GM12874 (cell line): ENCODE measurements around the gene TTLL4.

Experiments used
- CTCF ChIP-seq: IDR thresholded peaks from 2 replicates; pipeline ENCODE4 v1.5.1; 2011; ENCODE audit warnings: low read depth, mild to moderate bottlenecking, control low read depth, low read length, moderate library complexity; ENCODE audit not compliant: insufficient read depth

Gene TTLL4

GRCh38 chr2:218781691-218782527 is 71.3 kb downstream of the TTLL4 start, which contains the start of gene CYP27A1:
CYP27A1 (plus strand) TSS chr2:218782147; CDS start chr2:218782183, 36 bp downstream.
- TF ChIP-seq CTCF = no peak

- TF ChIP-seq CTCF = no peak
Measured at GRCh38 chr2:218782528-218782844, 71.9 kb downstream of the TTLL4 start.

GRCh38 chr2:218783688-218784087 is 73.1 kb downstream of the TTLL4 start:
- TF ChIP-seq CTCF = no peak

GRCh38 chr2:218785103-218785502 is 74.5 kb downstream of the TTLL4 start:
- no peak for TF ChIP-seq CTCF

- no peak for TF ChIP-seq CTCF
Measured at GRCh38 chr2:218786133-218786532, 75.5 kb downstream of the TTLL4 start.

GRCh38 chr2:218788529-218789255 is 78.1 kb downstream of the TTLL4 start:
- TF ChIP-seq CTCF = no peak

GRCh38 chr2:218792433-218792832 is 81.8 kb downstream of the TTLL4 start:
- TF ChIP-seq CTCF = no peak
